ENCODE measurements around the gene TMEM59L. TPM values are rescaled to one million over a fixed set of nuclear protein-coding genes. Genes with fewer than 3 reads are reported as not detected.

The TMEM59L gene
- total RNA-seq, 2 experiments from 2014 or later, result 0.11 TPM; not detected in 1

DNA sequence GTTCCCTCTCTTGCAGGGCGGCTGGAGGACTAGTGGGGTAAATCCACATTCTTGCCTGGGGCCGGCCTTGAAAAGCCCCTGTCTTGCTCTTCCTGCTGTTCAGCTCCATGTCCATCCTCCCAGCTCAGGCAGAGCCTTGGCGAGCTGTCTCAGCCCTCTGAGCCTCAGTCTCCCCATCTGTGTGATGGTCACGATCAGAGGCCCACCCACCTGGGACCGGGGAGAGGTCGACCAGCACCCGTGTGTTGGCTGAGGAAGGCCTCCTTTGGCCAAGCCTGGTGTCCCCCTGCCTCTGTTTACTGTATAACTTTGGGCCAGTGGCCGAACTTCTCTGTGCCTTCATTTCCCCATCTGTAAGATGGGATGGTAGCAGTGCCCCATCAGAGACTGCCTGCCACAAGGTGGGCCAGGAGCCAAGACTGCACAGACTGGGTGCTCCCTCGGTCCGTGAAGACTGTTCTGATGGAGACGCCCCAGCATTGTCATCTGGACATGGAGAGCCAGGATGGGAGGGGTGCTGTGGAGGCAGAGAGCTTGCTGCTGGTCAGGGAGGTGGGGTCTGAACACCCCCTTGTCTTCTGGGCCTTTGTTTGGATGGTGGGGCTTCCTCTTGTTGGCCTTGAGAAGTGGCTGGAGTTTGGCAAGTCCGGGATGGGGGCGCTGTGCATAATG, 42.6 kb downstream of the TMEM59L start:
- ATAC-seq, result no peak
- POLR2A ChIA-PET, result interaction anchor here (0.6 kb wide), 1 partner anchor 919 kb away, joined by 3 read pairs; no protein-coding TSS in a partner anchor
- no peak overlapping the region for H3K27ac Mint-ChIP-seq

DNA sequence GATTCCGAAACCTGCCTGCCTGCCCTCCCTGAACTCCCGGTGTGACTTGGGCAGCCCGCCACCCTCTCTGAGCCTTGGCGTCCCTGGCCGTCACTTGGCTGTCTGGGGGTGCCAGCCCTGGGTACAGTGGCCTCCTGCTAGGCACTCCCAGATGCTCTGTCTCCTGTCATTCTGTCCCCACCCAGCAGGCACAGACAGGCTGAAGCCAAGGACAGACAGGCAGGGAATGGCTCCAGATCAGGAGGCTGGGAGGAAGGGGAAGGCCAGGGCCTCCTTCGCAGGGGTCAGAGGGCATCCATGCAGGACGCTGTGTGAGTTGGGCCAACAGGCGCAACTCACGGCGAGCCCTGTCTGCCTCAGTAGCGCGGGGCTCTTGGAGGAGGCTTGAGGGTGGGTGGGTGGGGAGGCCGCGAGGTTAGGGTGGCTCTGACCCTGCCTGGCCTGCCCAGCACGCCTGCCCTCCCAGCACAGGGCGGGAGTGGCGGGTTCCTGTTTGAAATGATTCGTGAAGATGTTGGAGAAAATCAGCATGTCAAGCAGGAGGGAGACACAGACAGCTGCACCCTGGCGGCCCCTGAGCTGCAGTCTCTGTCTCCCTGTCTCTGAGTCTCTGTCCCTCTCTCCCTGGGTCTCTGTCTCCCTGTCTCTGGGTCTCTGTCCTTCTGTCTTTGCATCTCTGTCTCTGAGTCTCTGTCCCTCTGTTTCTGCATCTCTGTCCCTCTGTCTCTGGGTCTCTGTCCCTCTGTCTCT, 43.8 kb downstream of the TMEM59L start:
- peaks cover 5% of the 10 kb centered on the region for H3K4me1 Mint-ChIP-seq

More for the DNA sequence above, 42.6 kb downstream of the TMEM59L start:
- Mint-ChIP-seq H3K4me3 (no peak overlapping the region), H3K27me3 (no peaks in the 10 kb centered on the region), H3K4me1 (peaks cover 5% of the 10 kb centered on the region), H3K9me3 (ENCODE audit: low read depth) (no peaks in the 10 kb centered on the region), H3K36me3 (ENCODE audit: low read depth) (no peaks in the 10 kb centered on the region)
- no peak for DNase-seq
- intact Hi-C loops (cut with DNase I, micrococcal nuclease), result no loop called here
- CTCF ChIA-PET, result no interaction called here

GRCh38 chr19:18657590-18658365, 45.1 kb downstream of the TMEM59L start:
- H3K4me3 Mint-ChIP-seq, result no peak overlapping the region
- H3K27ac Mint-ChIP-seq, result no peak overlapping the region
- H3K27me3 Mint-ChIP-seq, result no peaks in the 10 kb centered on the region
- DNase-seq, result no peak
- ChIA-PET CTCF (interaction anchor here (0.8 kb wide), 1 partner anchor 9 kb away, joined by 3 read pairs; no protein-coding TSS in a partner anchor), POLR2A (no interaction called here)
- peaks cover 7% of the 10 kb centered on the region for H3K4me1 Mint-ChIP-seq
- ATAC-seq, result no peak
- intact Hi-C loops (cut with DNase I, micrococcal nuclease), result no loop called here
- H3K9me3 Mint-ChIP-seq (ENCODE audit: low read depth), result no peaks in the 10 kb centered on the region
- no peaks in the 10 kb centered on the region for H3K36me3 Mint-ChIP-seq (ENCODE audit: low read depth)

More for the DNA sequence above, 43.8 kb downstream of the TMEM59L start:
- no peaks in the 10 kb centered on the region for H3K9me3 Mint-ChIP-seq (ENCODE audit: low read depth)
- no peak for DNase-seq
- no peaks in the 10 kb centered on the region for H3K36me3 Mint-ChIP-seq (ENCODE audit: low read depth)
- no peak overlapping the region for H3K4me3 Mint-ChIP-seq
- POLR2A ChIA-PET, result no interaction called here
- H3K27me3 Mint-ChIP-seq, result no peaks in the 10 kb centered on the region
- intact Hi-C loops (cut with DNase I, micrococcal nuclease), result no loop called here
- no peak overlapping the region for H3K27ac Mint-ChIP-seq
- ATAC-seq, result no peak
- CTCF ChIA-PET, result no interaction called here

DNA sequence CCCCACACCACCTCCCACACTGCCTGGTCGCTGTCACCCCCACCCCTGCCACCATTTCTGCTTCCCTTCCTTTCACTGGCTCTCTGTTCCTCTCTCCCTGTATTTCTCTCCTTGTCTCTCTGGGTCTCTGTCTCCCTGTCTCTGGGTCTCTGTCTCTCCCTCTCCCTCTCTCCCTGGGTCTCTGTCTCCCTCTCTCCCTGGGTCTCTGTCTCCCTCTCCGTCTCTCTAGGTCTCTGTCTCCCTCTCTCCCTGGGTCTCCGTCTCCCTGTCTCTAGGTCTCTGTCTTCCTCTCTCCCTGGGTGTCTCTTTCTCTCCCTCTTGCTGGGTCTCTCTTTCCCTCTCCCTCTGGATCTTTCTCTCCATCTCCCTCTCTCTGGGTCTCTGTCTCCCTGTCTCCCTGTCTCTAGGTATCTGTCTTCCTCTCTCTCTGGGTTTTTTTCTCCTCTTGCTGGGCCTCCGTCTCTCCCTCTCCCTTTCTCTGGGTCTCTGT, 45.7 kb downstream of the TMEM59L start:
- intact Hi-C loops (cut with DNase I, micrococcal nuclease), result no loop called here
- Mint-ChIP-seq H3K27ac (no peak overlapping the region), H3K4me1 (peaks cover 9% of the 10 kb centered on the region), H3K4me3 (no peak overlapping the region), H3K27me3 (no peaks in the 10 kb centered on the region), H3K36me3 (ENCODE audit: low read depth) (no peaks in the 10 kb centered on the region), H3K9me3 (ENCODE audit: low read depth) (no peaks in the 10 kb centered on the region)
- ChIA-PET POLR2A (no interaction called here), CTCF (no interaction called here)
- no peak for DNase-seq
- ATAC-seq, result no peak

DNA sequence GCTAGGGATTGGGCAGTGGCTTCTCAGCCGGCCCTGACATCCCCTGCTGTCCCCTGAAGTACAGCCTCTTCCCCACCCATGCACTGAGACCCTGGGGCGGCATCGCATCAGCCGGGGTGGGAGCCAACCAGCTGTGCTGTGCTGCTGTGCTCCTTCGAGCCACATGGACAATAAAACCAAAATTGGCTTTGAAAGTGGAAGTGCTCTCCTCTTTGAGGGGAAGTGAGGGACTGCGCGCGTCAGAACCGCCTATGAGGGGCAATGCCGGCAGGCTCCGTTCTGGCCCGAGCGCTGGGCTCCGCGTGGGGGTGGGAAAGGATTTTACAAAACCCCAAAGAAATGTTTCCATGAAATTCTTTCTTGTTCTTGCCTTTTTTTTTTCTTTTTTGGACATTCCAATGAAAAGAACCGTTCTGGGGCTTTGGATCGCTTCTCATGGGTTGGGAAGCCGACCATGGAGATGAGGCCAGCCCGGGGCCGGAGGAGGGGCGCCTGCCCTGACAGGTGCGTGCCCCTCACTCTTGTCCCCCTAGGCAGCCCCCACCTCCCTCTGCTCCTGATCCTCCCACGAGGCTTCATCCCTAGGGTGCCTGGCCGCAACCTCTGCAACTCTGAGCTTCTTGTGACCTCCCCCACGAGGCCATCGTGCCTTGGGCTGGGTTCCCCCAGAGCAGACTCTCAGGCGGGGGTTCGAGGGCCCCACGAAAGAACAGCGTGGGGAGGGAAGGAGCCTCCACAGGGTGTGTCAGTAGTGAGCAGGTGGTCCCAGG, 46.8 kb downstream of the TMEM59L start:
- H3K27ac Mint-ChIP-seq, result no peak overlapping the region
- CTCF ChIA-PET, result no interaction called here

DNA sequence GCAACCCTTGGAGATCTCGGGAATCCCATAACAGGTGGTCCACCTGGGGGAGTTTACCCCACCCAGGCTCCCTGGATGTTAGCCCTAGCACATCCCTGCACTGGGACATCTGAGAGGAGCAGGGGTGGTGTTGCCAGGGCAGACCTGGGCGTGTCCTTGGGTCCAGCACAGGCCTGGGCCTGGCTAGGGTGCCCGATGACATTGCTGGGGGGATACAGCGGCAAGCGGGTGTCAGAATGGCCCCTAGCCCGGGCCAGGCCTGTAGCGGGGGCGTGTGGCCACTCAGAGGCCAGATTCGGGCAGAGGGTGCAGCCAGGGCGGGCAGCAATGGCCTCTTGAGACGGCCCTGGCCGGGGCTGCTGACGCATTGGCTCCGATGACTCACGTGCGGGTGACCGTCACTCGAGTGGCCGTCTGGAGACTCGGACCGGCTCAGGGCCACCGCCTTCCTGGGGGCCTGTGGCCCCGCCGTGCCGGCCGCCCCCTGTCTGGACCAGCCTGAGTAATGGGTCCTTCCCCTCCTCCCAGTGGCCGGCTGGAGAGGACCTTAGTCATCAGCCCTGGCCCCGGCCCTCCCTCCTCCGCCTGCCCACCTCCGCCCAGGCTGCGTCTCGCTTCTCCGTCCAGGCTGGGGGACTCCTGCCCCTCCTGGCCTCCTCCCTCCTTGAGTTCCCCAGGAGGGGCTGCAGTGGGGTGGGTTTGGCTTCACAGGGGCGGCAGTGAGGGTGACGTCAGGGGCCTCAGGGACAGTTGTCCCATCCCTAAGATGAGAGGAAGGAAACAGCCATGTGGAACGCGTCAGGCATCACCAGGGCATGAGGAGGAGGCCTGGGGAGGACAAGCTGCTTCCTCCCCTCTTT, 47.6 kb downstream of the TMEM59L start:
- Mint-ChIP-seq H3K4me3 (no peak overlapping the region), H3K4me1 (peaks cover 18% of the 10 kb centered on the region), H3K9me3 (ENCODE audit: low read depth) (no peaks in the 10 kb centered on the region), H3K27me3 (no peaks in the 10 kb centered on the region), H3K27ac (no peak overlapping the region), H3K36me3 (ENCODE audit: low read depth) (no peaks in the 10 kb centered on the region)
- DNase-seq (no peak), ATAC-seq (no peak)
- intact Hi-C loops (cut with DNase I, micrococcal nuclease), result no loop called here
- POLR2A ChIA-PET, result no interaction called here
- CTCF ChIA-PET, result no interaction called here

More for the DNA sequence above, 46.8 kb downstream of the TMEM59L start:
- H3K9me3 Mint-ChIP-seq (ENCODE audit: low read depth), result no peaks in the 10 kb centered on the region
- no peak overlapping the region for H3K4me3 Mint-ChIP-seq
- POLR2A ChIA-PET, result no interaction called here
- DNase-seq (no peak), ATAC-seq (no peak)
- intact Hi-C loops (cut with DNase I, micrococcal nuclease), result no loop called here
- peaks cover 18% of the 10 kb centered on the region for H3K4me1 Mint-ChIP-seq
- no peaks in the 10 kb centered on the region for H3K36me3 Mint-ChIP-seq (ENCODE audit: low read depth)
- H3K27me3 Mint-ChIP-seq, result no peaks in the 10 kb centered on the region

DNA sequence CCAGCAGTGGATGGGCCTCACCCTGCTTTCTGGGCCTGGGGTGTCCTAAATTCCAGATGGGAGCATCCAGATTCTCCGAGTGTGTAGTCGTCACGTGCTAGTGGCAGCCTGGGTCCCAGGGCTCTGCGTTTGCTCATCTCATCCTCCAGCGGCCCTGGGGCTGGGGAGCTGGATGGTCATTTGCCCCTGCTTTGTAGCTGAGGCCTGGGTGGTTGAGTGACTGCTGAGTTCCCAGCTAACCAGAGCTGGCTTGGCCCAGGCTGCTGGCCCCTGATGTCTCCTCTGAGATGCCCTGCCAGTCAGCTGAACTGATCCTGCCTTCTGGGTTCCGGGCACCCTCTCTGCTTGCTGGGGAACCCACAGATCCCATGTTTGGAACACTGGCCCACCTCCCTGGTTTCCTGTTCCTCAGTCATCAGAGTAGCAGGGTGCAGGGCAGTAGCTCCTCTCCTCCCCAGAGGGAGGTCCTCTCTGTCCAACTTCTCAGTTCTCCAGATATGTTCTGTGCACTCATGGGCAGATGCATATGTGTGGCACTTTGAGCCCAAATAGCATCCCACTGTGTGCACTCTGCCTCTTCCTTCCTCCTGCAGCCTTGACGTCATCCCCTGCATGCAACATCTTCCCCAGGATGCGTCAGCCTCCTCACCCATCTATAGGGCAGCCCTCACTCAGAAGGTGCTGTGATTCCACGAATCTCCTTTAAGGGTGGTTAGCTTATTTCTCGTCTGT, 48.4 kb downstream of the TMEM59L start:
- CTCF ChIA-PET, result interaction anchor here (0.8 kb wide), 2 partner anchors 16 to 94 kb away, joined by 3 read pairs; no protein-coding TSS in a partner anchor
- intact Hi-C loops (cut with DNase I, micrococcal nuclease), result no loop called here
- H3K9me3 Mint-ChIP-seq (ENCODE audit: low read depth), result no peaks in the 10 kb centered on the region
- H3K27ac Mint-ChIP-seq, result no peak overlapping the region
- no peak overlapping the region for H3K4me3 Mint-ChIP-seq
- DNase-seq (no peak), ATAC-seq (no peak)
- H3K27me3 Mint-ChIP-seq, result no peaks in the 10 kb centered on the region
- H3K4me1 Mint-ChIP-seq, result peaks cover 18% of the 10 kb centered on the region
- POLR2A ChIA-PET, result no interaction called here
- H3K36me3 Mint-ChIP-seq (ENCODE audit: low read depth), result no peaks in the 10 kb centered on the region

DNA sequence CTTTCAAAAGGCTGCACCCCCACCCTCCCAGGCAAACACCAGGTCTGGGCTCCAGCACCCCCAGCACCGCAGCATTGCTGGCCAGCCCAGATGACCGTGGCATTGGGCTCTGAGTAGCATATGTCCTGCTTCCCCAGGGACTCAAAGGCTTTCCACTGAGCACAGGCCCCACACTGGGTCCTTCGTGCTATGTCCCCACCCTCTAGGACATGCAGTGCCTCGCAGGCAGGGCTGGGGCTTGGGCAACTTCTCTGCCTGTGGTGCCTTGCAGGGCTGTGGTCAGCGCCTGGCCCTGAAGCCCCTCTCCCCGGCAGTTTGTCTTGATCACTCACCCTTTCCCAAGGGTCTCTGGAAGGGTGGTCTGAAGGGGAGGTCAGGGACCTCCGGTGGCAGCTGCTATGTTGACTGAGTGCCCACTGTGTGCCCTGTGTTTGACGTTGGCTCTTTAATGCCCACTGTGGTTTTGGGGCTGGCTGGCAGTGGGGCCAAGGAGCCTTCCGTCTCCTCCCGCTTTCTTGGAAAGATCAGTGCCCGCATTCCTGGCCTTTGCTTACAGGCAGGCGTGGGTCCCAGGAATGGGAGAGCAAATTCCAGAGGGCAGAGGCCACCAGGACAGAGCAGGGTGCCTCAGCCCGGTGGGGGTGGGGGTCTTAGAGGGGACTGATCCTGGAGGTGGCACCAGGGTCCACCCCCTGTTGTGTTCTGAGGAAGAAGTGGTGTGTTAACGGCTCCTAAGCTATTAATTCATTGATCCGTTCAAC, 50.5 kb downstream of the TMEM59L start:
- Mint-ChIP-seq H3K4me3 (no peak overlapping the region), H3K27me3 (no peaks in the 10 kb centered on the region), H3K4me1 (peaks cover 13% of the 10 kb centered on the region), H3K9me3 (ENCODE audit: low read depth) (no peaks in the 10 kb centered on the region), H3K27ac (no peak overlapping the region), H3K36me3 (ENCODE audit: low read depth) (peaks cover 3% of the 10 kb centered on the region)
- CTCF ChIA-PET, result no interaction called here
- POLR2A ChIA-PET, result no interaction called here
- DNase-seq, result no peak
- intact Hi-C loops (cut with DNase I, micrococcal nuclease), result no loop called here
- ATAC-seq, result no peak

- POLR2A ChIA-PET, result no interaction called here
Observed at GRCh38 chr19:18663940-18664530, 51.4 kb downstream of the TMEM59L start.

More at GRCh38 chr19:18663940-18664530, 51.4 kb downstream of the TMEM59L start:
- Mint-ChIP-seq H3K36me3 (ENCODE audit: low read depth) (peaks cover 3% of the 10 kb centered on the region), H3K27me3 (no peaks in the 10 kb centered on the region), H3K27ac (peak overlapping the region; percentile 55), H3K4me3 (no peak overlapping the region), H3K4me1 (peaks cover 13% of the 10 kb centered on the region), H3K9me3 (ENCODE audit: low read depth) (no peaks in the 10 kb centered on the region)
- DNase-seq, result peak; percentile 43
- peak; percentile 77 for ATAC-seq
- intact Hi-C loops (cut with DNase I, micrococcal nuclease), result no loop called here
- CTCF ChIA-PET, result interaction anchor here (0.8 kb wide), 1 partner anchor 41 kb away, joined by 4 read pairs; no protein-coding TSS in a partner anchor

All from activated CD4-positive, alpha-beta T cell treated with anti-CD3 and anti-CD28 coated beads for 36 hours (primary cell).